Diencephalon (tissue), 1 donor: ENCODE measurements around the gene ANKRD13A. TPM values are rescaled to one million over a fixed set of nuclear protein-coding genes. Genes with fewer than 3 reads are reported as not detected.

Source experiments
- small RNA-seq: library from RNA; depleted of rRNA; stranded (forward); fragments of <200 nt; gene quantifications from one replicate; pipeline ENCODE3, GENCODE V24; 2014
- total RNA-seq: library from RNA; depleted of rRNA; stranded (reverse); fragments of >200 nt; gene quantifications from one replicate; pipeline ENCODE4 v1.2.3, GENCODE V29; 2014

The ANKRD13A gene
- 31.4 TPM for total RNA-seq

DNA sequence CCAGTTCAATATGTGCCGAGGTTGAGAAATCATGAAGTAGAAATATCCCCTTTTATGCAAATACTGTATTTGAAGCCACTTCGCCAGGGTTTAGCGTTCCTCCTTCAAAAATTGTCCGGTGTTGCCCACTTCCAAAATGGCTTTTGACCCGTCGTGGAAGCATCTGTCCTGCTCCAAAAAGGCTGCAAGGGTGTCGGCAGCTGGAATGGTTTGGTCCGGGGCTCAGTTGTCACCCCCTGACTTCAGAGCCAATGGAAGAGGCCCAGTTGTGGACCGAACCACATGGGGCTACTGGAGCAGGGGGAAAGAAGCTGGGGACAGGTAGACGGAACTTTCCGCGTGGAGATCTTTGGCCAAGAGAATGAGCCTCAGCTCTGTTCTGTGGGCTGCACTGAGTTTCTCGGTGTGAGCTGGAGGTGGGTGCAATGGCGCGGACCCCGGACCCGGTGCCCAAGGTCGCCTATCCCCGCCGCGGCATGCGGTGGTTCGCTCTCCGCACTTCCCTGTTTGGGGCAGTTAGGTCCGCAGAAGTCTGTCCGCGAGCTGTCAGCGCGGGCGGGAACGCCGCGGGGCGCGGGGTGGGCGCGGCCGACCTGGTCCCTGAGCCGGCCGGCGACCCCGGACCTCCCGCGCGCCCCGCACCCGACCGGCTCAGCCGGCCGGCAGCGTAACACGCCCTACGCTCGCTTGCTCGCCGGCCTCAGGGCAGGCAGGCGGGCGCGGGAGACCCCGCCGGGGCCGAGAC is at the start of gene ANKRD13A:
TSS of gene ANKRD13A (plus strand) at position 527 of the 745 bp plus-strand sequence. CDS start 259 bp downstream, outside the sequence.

DNA sequence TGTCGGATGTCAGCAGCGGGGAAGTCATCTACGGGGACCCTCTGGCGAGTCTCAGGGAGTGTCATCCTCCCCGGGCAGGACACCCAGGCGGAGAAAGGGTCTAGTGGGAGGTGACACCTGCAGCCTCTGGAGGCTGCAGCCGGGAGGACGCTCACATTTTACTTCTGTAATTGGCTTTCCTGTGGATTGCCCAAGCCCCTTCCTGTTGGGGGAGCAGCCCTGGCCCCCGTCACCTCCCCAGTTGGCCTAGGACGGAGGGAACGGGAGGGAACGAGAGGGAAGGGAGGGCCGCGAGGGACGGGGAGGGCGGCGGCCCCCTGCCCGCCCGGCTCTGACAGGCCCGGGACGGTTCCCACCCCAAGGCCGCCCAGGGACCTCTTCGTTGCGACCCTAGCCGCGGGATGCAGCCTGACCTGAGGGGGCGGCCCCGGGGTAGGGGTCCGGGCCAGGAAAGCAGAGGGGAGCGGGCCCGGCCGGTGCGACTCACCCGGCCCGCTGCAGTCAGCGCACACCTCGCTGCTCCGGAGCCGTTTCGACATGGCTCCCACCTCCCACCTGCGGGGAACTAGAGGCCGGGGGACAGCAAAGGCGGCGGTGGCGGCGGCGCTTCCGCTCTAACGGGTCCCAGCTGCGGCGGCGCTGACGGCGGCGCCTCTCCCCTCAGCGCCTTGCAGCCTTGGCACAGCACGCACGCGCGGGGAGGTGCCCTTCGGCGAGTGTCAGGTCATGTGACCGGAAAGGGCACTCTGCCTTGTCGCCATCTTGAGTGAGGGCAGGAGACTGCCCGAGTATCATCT is 3.3 kb upstream of the ANKRD13A start, which contains the start of gene GIT2:
TSS of gene GIT2 (minus strand) at position 683 of the 797 bp plus-strand sequence. CDS start at position 539, 144 bp downstream.

DNA sequence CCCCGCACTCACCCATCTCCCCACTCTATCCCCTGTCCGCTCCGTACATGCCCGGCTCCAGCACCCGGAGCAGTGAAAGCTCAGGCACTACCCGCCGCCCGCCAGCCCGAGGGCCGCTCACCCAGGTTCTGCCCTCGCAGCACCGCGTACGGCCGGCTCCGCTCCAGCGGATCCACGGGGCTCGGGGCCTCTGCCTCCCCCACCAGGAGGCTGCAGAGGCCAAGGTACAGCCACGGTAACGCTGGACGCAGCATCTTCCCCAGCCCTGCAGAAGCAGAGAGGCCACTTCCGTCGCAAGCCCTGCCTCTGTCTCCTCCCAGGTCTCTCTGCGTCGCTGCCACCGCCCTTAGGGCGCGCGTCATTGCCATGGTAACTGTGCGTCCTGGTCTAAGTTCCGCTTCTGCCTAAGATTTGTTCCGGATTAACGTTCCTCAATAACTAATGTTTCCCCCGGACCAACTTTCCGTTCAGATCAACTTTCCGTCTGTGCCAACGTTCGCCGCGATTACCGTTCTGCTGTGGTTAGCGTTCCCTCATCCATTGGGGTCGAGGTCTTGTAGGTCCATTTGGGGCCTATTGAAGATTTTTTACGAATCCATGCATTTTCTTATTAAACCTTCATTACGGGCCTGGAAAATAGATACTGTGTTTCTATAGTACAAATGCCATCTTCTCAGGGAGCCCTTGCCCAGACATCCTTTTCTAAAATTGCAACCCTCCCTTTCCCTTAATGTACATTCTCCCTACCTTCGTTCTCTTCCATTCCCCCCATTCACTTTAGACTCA is 49.2 kb downstream of the ANKRD13A start, which contains the start of gene C12orf76:
TSS of gene C12orf76 (minus strand) at position 281 of the 786 bp plus-strand sequence. CDS start at position 254, 27 bp downstream.

Small RNAs within 50 kb of the gene (small RNA-seq; reads per million reads assigned to genes)
- not detected for gene AC007546.2

Other genes starting within 250 kb of the ANKRD13A start
- gene TRPV4, start 166.0 kb upstream of the ANKRD13A start, total RNA-seq, result 0.92 TPM
- gene GLTP, start 118.9 kb upstream of the ANKRD13A start, total RNA-seq, result 25.8 TPM
- gene TCHP, start 99.2 kb upstream of the ANKRD13A start, total RNA-seq, result 10.1 TPM
- gene GIT2, start 3.1 kb upstream of the ANKRD13A start, total RNA-seq, result 37.1 TPM
- gene C12orf76, start 49.1 kb downstream of the ANKRD13A start, total RNA-seq, result 112 TPM
- gene IFT81, start 124.9 kb downstream of the ANKRD13A start, total RNA-seq, result 79.6 TPM